DMS53 treated with DMSO at 0.1 percent for 48 hours (cell line): ENCODE results near the gene MSH3.
A peak's percentile ranks its signal among the peaks of the same experiment; 100 is the strongest.
"Not testable (repeated sequence)": the region's sequence is repeated elsewhere in the genome, so short reads cannot be mapped to it uniquely, and the experiment has no call there.

ENCODE experiments used
- DNase-seq: peaks from one replicate; lab custom pipeline; 2025; ENCODE audit not compliant: unreplicated experiment; lab: John Stamatoyannopoulos, UW

Gene MSH3

DNA sequence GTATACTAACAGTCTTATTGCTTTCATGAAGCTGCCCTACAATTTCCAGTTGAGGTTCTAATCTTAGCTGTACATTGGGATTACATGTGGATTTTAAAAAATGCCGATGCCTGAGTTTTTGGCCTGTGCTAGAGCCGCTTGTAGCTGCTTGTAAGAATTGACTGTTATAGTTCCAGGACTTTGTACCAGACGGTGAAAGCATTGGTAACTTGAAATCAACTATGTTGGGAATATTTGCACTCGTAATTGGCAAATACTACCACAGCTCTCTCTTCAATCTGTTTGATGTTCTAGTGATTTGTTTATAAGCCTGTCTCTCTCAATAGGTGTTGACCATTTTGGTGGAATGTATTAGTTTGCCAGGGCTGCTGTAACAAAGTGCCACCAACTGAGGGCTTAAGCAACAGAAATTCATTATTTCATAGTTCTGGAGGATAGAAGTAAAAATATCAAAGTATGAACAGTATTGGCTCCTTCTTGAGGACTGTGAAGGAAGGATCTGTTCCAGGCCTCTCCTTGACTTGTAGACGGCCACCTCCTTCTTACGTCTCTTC is 50.8 kb downstream of the MSH3 start:
- DNase-seq, result no peak

DNA sequence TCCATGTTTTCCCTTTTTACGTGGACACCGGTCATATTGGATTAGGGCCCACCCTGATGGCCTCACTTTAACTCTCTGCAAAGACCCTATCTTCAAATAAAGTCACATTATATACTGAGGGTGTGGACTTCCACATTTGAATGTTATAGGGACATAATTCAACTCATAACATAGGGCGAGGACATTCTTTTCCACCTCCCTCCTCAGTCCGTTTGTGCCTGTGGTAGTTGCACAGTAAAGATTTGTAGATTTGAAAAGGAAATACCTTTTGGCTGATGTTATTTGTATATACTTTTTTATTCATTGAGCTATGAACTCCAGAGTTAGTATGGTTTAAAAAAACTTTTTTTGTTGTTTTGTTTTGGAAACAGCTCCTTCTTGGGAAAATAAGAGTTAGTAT is 51.3 kb downstream of the MSH3 start:
- DNase-seq, result no peak

DNA sequence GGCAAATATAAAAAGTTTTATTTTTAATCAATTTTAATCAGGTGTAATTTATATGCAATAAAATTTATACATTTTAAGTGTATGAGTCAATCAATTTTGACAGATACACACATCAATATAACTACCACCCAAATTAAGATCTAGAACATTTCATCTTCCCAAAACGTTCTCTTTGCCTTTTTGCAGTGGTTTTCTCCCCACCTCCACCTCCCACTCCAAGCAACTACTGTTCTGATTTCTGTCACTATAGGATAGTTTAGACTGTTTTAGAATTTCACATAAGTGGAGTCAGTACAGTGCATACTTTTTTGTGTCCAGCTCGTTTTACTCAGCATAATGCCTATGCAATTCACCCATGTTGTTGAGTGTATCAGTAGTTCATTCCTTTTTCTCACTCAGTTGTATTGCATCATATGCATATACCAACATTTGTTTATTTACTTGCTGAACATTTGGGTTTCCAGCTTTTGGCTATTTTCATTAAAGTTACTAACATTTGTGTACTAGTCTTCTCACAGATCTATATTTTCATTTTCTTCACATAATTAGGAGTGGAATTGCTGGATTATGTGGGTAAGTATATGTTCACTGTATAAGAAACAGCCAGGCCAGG is 52.5 kb downstream of the MSH3 start:
- no peak for DNase-seq

DNA sequence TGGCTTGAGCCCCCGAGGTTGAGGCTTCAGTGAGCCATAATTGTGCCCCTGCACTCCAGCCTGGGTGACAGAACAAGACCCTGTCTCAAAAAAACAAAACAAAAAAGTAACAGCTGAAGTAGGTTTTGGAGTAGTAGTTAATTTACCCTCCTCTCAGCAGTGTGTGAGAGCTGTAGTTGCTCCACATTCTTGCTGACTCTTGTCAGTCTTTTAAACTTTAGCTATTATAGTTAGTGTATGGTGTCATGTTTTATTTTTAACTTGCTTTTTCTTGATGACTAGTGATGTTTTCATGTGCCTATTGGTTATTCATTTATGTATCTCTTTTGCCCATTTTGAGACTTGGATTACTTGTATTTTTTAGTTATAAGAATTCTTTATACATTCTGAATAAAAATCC is 53.2 kb downstream of the MSH3 start:
- no peak for DNase-seq

DNA sequence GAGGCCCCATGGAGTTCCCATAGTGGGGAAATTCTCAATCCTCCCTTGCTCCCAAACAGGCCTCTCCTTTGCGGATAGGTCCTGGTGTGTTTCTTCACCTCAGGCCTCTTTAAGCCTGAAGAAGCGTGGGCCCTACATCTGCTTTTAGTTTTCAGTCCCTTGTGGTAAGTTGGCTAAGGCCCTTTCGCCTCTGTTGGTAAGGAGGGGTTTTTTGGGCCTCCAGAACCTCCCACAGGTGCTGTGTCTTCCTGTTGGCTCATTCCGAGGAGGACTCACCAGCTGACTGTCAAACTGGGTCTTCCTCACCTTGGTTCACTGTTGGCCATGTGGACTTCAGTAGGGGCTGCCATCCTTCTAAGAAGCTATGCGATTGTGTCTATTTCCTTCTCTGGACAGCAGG is 56.8 kb downstream of the MSH3 start:
- DNase-seq, result no peak

DNA sequence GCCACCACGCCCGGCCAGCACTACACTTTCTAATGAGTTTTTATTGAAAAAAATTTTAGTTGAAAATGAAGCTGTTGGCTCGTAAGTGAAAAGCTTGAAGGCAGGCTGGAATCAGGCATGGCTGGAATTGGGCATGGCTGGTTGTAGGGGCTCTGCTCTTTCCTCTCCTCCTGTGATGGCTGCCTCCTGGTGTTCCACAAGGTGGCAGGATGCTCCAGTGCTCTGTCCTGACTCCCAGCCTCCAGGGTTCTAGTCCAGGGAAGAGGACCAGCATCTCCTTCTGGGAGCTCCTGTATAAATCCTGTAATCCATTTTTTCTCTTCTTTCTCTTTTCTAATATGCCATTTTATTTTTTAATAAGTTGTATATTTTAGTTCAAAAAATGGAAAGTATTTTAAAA is 57.5 kb downstream of the MSH3 start:
- peak; percentile 17 for DNase-seq

DNA sequence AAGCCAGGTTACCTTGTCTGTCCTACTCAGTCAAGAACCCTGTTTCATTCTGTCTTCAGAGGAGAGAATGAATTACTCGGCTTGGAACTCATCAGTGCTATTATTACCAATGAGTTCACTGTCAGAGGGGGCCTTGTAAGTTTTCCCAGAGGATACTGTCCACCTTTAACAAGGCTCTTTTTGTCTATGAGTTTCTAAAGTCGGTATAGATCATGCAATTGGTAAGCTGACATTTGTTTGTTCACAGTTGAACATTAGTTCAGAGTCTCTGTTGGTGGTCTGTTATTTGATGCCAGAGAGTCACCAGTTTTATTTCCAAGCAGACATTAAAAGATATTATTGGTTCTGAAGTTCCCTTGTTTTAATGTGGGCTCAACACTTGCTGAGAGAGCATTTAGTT is 58.5 kb downstream of the MSH3 start:
- no peak for DNase-seq

DNA sequence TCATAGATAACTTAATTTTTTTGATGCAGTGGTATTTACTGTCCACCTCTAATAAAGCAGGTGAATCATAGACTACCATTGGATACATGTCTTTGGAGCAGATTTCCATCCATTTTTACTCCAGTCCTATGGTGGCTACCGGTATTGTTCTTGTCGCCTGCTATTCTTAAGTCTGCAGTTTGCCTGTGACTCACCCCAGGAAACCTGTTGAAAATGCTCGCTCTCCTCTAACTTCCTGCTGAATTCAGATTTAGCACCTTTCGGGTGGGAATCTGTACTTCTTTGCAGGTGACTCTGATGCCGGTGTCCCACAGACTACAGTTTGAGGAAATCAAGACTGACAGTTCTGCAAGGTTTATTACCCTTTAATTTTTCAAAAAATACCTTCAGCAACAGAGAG is 59.2 kb downstream of the MSH3 start:
- DNase-seq, result no peak

DNA sequence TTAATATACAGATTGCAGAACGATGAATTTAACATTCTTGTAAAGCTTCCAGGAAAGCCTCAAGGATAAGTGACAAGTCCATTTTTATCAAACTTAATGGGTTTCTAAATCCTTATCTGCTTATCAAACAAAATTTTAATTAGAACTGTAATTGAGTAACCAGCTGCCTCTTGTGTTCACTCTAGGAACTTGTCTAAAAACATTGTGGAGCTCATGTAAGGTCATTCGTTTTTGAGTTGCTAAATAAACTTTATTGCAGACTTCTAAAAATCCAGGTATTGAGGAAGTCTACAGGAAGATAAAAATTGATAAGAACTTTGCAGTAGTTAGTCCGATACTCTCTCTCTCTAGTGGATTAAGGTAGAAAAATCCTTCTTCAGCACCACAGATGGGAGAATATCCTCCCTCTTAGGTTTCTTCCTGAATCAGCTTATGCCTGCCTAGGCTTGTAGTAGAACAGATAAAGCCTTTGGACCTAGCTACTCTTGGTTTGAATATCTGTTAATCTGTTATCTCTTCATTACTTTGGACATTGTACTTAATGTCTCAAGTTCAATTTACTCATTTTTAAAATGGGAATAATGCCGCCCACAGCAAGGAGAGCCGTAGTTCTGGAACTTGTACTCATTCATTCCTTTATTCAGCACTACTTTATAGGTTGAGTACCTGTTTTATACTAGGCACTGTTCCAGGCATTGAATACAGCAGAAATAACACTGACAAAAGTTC is 60.3 kb downstream of the MSH3 start:
- DNase-seq, result no peak

DNA sequence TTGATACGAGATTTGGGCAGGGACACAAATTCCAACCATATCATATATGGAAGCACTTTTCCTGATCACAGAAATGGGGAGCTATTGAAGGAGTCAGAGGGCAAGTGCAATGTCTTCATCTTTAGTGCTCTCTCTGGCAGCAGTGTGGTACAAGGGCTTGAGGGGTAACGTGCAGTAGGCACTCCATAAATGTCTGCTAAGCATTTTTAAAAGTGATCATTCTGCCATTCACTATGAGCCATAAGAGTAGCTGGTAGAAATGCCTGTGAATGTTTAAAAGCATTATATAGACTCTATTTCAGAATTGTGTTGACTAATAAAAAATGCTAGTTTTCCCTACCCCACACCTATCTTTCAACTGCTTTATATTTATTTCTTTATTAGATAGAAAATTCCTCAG is 61.4 kb downstream of the MSH3 start:
- no peak for DNase-seq

DNA sequence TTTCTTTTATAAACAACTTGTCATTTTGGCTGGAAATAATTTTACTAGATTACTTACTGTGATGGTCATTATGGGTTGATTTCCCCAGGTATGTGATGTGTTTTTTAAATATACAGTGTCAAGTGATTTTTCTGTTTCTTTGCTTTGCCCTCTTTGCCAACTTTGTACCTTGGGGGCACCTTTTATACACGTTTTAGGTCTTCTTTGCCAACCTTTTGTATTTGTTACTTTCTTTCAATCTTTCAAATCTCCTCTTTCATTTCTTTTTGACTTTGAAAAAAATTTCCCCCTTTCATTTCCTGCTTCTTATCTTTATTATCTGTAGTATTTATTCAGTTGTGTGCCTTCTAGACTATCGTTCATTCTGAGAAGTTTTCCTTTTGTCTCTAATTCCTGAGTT is 65.7 kb downstream of the MSH3 start:
- no peak for DNase-seq

DNA sequence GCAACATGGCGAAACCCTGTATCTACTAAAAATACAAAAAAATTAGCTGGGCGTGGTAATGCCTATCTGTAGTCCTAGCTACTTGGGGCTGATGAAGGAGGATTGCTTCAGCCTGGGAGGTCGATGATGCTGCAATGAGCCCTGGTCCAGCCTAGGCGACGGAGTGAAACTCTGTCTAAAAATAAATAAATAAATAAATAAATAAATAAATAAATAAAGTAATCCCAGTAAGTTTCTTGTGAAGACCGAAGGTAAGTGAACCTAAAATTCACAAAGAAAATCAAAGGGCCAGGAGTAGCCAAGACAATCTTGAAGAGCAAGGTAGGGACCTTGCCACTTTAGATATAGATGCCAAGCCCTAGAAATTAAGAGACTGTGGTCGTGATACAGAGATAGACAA is 68.5 kb downstream of the MSH3 start:
- no peak for DNase-seq

DNA sequence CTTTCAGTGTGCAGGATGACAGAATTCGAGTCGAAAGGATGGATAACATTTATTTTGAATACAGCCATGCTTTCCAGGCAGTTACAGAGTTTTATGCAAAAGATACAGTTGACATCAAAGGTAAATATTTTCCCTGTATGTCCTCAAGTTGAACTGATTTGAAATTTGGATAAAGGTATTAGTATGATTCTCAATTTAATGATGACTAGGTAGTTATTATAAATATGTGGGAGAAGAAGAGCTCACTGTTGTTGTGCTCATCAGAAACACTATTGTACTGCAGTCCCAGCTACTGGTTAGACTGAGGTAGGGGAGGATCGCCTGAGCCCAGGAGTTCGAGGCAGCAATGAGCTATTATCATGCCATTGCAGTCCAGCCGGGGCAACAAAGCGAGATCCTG is 71.0 kb downstream of the MSH3 start:
- DNase-seq, result no peak

DNA sequence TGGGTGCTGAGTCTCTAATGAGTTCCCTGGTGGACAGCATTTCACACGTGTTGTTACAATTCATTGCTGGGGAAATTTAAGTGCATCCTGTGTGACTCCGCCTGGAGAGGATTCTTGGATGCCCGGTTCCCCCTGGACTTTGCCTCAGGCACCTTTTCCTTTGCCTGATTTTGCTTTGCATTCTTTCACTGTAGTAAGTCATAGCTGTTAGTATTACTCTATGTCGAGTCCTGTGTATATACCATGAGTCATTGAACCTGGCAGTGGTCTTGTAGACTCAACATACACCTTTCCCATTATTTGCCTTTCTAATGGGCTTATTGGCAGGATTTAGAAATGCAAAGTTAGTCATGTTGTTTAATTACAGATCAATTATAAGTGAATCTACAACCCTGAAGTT is 82.3 kb downstream of the MSH3 start:
- DNase-seq, result no peak

DNA sequence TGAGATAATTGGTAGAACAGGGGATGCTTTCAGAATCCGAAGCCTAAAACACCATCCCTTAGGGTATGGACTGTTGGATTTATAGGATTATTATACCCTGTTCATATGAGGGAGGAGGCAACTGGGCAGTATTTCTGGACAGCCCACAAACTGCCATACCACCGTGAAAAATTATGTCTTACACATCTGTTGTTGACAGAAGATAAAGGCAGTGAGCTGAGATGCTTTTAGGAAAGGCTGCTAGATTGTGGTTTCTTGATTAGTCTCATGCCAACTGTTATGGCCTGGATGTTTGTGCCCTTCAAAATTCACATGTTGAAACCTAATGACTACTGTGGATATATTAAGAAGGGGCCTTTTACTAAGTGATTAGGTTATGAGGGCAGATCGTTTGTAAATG is 84.0 kb downstream of the MSH3 start:
- DNase-seq, result no peak

DNA sequence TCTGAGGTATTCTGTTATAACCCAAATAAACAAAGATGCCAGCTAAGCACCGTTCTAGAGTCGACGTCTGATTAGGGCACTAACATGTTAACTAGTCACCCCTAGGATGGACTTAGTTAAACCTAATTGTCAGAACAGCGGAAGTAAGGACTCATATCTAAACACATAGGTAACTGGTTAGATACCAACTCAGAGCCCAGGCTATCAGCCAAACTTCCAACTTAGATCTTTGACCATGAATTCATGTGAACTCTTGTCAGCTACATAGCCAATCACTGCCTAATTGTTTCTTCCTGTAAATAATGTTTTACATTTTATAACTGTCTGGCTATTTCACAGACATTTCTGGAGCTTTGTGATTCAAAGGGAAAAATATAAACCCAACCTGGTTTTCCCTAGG is 84.6 kb downstream of the MSH3 start:
- no peak for DNase-seq

DNA sequence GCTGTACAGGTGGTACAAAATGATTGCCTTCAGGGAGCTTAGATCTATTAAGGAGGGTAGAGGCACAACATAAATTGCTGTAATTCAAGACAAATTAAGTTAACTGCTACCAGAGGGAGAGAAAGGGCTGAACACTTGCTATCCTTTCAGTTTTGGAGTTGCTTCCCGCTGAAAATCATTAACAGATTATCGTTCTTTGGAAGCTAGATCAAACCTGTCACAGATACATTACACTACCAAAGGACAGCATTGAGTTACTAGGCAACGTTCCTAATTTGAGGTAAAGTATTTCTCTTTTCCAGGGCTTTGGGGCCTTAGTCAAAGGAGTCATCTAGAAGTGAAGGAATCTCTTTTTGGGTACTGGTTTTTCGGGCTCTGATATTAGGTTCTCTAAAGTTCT is 85.0 kb downstream of the MSH3 start:
- DNase-seq, result no peak

DNA sequence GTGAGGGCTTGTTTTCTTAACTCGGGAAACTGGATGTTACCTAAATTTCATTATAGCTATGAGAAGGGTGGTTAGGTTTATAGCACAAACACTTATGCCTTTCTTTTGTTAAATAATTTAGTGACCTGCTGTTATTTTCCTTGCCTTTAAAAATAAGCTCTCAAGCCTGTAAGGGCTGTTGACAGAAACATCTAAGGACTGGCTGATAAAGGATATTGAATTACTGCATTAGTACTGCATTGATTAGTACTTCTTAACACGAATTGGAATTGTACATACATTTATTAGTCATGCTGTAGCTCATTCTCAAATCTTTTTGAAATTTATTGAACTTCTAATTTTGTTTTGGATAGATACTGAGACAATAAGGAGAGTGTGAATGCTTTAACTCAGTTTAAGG is 85.4 kb downstream of the MSH3 start:
- DNase-seq, result no peak

DNA sequence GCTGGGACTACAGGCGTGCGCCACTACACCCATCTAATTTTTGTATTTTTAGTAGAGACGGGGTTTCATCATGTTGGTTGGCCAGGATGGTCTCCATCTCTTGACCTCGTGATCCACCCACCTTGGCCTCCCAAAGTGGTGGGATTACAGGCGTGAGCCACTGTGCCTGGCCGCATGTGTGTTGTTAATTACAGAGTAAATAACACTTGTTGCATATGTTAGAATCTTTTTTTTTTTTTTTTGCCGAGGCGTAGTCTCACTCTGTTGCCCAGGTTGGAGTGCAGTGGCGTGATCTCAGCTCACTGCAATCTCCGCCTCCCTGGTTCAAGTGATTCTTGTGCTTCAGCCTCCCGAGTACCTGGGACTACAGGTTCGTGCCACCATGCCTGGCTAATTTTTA is 86.0 kb downstream of the MSH3 start:
- DNase-seq, result not testable (repeated sequence)

DNA sequence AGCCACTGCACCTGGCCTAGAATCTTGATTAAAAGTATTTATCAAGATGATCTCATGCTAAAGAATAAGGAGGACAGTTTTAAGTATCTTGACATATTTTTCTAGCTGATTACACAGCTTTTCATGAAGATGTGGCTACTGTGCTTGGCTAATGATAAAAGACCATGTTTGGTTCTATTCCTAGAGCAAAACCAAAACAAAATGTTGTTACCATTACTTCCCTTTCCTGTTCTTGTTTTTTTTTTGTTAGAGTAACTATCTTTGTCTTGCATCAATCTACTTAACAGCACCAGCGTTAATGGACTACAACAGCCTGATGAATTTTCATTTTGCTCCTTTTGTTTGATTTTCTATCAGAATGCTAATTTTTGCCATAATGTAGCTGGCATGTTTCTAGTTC is 86.5 kb downstream of the MSH3 start:
- no peak for DNase-seq

DNA sequence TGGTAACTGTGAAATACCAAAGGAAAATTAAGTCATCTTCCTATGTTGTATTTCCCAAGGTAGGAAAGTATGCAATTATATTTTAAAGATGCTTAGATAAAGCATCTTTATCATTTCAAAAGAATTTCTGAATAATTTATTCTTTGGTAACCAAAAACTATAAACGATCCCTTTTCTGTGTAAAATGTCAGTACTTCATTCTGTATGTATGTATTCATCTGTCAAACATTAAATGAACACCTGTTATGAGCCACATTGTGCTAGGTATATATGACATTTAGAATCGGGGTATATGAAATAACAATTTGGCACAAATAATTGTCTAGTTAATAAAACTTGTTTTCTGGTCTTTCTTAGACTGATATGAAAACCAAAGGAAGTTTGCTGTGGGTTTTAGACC is 89.7 kb downstream of the MSH3 start:
- no peak for DNase-seq

DNA sequence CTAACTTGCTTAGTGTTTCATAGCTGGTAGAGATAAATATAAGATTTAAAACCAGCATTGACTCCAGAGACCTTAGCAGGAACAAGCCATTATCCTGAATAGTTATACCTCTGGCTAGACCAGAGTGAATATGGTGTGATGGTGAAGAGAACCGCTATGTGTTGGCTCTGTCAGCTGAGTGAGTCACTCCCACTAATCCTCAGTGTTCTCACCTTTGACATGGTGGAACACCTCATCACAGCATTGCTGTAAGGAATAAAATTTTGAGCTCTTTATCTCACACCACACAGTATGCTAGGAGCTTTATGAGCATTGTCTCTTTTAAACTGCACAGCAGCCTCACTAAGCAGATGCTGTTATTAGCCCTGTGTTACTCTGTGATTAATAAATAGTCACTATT is 91.0 kb downstream of the MSH3 start:
- peak; percentile 26 for DNase-seq

DNA sequence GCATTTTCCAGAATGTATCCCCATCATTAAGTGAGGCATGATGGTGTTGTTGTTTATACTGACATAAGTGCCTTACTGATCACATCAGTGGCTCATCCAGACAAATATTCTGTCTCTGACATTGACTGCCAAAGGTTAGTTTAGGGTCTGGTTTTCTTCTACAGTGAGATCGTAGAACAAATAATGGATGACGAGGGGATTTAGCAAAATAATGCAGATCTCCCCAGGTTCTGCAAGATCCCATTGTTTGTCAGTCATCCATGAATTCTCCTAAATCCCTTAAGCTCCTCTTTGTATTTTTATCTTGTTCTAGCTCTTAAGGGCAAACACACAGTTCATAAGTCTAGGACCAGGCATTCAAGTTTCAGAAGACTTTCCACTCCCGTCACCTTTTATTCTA is 93.5 kb downstream of the MSH3 start:
- DNase-seq, result peak; percentile 91
